HFFc6 (cell line): Measurements from ENCODE around the gene OR52W1. TPM values are rescaled to one million over a fixed set of nuclear protein-coding genes. Genes with fewer than 3 reads are reported as not detected.

Source experiments
- DNase-seq: peaks from one replicate; pipeline ENCODE4 v3.0.0-alpha.2; 2018
- H3K27ac Mint-ChIP-seq: 2 replicates; pipeline ENCODE4 v1.8.0; 2020; ENCODE audit warnings: mild to moderate bottlenecking, mixed read lengths
- H3K27me3 Mint-ChIP-seq: 2 replicates; pipeline ENCODE4 v1.8.0; 2021; ENCODE audit warnings: mild to moderate bottlenecking, moderate library complexity, mixed read lengths; ENCODE audit not compliant: insufficient read depth
- H3K36me3 Mint-ChIP-seq: 2 replicates; pipeline ENCODE4 v1.8.0; 2021; ENCODE audit warnings: low read depth, mixed read lengths
- H3K4me1 Mint-ChIP-seq: 2 replicates; pipeline ENCODE4 v1.8.0; 2020; ENCODE audit warnings: low read depth, mixed read lengths
- H3K4me3 Mint-ChIP-seq: 2 replicates; pipeline ENCODE4 v1.8.0; 2020; ENCODE audit warnings: mild to moderate bottlenecking, moderate library complexity, mixed read lengths
- H3K9me3 Mint-ChIP-seq: 2 replicates; pipeline ENCODE4 v1.8.0; 2020; ENCODE audit warnings: mild to moderate bottlenecking, mixed read lengths
- total RNA-seq, 6 experiments: library from RNA; stranded (reverse); fragmentation: NEBNext Ultra II Directional; extraction: Animal tissue kit (Norgen Biotek cat#: 25700); gene quantifications; 2 replicates in 1 of 6; 3 replicates in 5 of 6; pipeline ENCODE4 v1.2.3, GENCODE V29; 2021
- TF ChIP-seq, protein P1 (sequence below): fragments of 200-600 bp; sonication (generic); IDR thresholded peaks from 2 replicates; pipeline ENCODE4 v1.5.0; 2021; ENCODE audit warnings: antibody characterized with exemption, mild to moderate bottlenecking

OR52W1 gene
- total RNA-seq, 6 experiments from 2014 or later, result not detected

DNA sequence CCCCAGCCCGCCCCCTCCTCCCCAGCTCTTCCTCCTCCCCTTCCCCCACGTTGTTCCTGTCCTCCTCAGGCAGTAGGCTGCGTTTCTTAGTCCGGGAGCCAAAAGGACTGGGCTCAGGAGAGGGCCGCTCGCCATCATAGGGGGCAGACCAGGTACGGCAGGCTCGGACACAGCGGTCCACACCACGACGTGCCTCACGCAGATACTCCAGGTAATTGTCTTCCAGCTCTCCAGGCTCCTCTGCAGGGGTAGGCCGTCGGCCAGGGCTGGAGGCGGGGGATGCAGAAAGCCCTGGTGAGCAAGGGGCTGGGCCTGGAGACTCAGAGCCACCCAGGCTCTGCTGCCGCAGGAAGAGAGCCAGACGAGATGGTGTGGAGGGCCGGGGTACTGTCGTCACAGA, 18.7 kb downstream of the OR52W1 start:
- no peak overlapping the region for H3K4me3 Mint-ChIP-seq
- no peaks in the 10 kb centered on the region; the same call in 1 of the 2 replicates for H3K27me3 Mint-ChIP-seq
- DNase-seq, result no peak
- peaks cover 16% of the 10 kb centered on the region for H3K4me1 Mint-ChIP-seq
- H3K36me3 Mint-ChIP-seq, result peaks cover 19% of the 10 kb centered on the region; the same call in 1 of the 2 replicates
- TF ChIP-seq, protein P1, sequence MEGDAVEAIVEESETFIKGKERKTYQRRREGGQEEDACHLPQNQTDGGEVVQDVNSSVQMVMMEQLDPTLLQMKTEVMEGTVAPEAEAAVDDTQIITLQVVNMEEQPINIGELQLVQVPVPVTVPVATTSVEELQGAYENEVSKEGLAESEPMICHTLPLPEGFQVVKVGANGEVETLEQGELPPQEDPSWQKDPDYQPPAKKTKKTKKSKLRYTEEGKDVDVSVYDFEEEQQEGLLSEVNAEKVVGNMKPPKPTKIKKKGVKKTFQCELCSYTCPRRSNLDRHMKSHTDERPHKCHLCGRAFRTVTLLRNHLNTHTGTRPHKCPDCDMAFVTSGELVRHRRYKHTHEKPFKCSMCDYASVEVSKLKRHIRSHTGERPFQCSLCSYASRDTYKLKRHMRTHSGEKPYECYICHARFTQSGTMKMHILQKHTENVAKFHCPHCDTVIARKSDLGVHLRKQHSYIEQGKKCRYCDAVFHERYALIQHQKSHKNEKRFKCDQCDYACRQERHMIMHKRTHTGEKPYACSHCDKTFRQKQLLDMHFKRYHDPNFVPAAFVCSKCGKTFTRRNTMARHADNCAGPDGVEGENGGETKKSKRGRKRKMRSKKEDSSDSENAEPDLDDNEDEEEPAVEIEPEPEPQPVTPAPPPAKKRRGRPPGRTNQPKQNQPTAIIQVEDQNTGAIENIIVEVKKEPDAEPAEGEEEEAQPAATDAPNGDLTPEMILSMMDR, result no peak
- H3K9me3 Mint-ChIP-seq, result no peaks in the 10 kb centered on the region
- H3K27ac Mint-ChIP-seq, result no peak overlapping the region

GRCh38 chr11:6219359-6219758, 20.3 kb downstream of the OR52W1 start:
- no peak overlapping the region for H3K4me3 Mint-ChIP-seq
- TF ChIP-seq, protein P1, result no peak
- peak overlapping the region; percentile 72 for H3K27ac Mint-ChIP-seq
- no peaks in the 10 kb centered on the region; the same call in 1 of the 2 replicates for H3K27me3 Mint-ChIP-seq
- peaks cover 16% of the 10 kb centered on the region for H3K4me1 Mint-ChIP-seq
- peaks cover 19% of the 10 kb centered on the region; the same call in 1 of the 2 replicates for H3K36me3 Mint-ChIP-seq
- DNase-seq, result peak; percentile 94
- H3K9me3 Mint-ChIP-seq, result no peaks in the 10 kb centered on the region

DNA sequence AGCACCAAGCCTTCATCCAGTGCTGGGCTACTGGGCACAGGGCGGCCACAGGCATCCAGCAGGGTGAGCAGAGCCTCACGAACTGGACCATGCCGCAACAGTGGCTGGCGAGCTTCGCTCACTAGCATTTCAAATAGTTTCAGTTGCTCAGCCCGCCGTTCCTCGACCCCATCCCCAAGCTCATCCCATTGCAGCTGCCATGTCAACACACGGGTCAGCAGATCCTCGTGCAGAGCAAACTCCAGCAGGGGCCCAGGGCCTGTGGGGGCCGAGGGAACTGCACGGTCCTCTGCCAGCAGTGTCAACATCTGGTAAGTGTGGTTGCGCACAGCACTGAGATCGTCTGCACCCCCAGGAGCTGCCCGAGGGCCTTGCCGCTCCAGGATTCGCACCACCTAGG, 24.8 kb downstream of the OR52W1 start:
- Mint-ChIP-seq H3K4me1 (peaks cover 24% of the 10 kb centered on the region), H3K4me3 (no peak overlapping the region), H3K36me3 (no peaks in the 10 kb centered on the region), H3K27me3 (no peaks in the 10 kb centered on the region; the same call in 1 of the 2 replicates), H3K27ac (no peak overlapping the region), H3K9me3 (no peaks in the 10 kb centered on the region)
- TF ChIP-seq, protein P1, result no peak
- no peak for DNase-seq

GRCh38 chr11:6224421-6224820, 25.4 kb downstream of the OR52W1 start:
- peaks cover 18% of the 10 kb centered on the region for H3K4me1 Mint-ChIP-seq
- H3K4me3 Mint-ChIP-seq, result no peak overlapping the region
- TF ChIP-seq, protein P1, result no peak
- no peaks in the 10 kb centered on the region for H3K9me3 Mint-ChIP-seq
- no peak overlapping the region for H3K27ac Mint-ChIP-seq
- DNase-seq, result no peak
- no peaks in the 10 kb centered on the region for H3K36me3 Mint-ChIP-seq
- no peaks in the 10 kb centered on the region; the same call in 1 of the 2 replicates for H3K27me3 Mint-ChIP-seq

GRCh38 chr11:6225024-6225423, 26.0 kb downstream of the OR52W1 start:
- TF ChIP-seq, protein P1, result no peak
- H3K36me3 Mint-ChIP-seq, result no peaks in the 10 kb centered on the region
- no peaks in the 10 kb centered on the region; the same call in 1 of the 2 replicates for H3K27me3 Mint-ChIP-seq
- no peak overlapping the region for H3K4me3 Mint-ChIP-seq
- DNase-seq, result no peak
- H3K9me3 Mint-ChIP-seq, result no peaks in the 10 kb centered on the region
- no peak overlapping the region; the same call in 1 of the 2 replicates for H3K27ac Mint-ChIP-seq
- H3K4me1 Mint-ChIP-seq, result peaks cover 12% of the 10 kb centered on the region

DNA sequence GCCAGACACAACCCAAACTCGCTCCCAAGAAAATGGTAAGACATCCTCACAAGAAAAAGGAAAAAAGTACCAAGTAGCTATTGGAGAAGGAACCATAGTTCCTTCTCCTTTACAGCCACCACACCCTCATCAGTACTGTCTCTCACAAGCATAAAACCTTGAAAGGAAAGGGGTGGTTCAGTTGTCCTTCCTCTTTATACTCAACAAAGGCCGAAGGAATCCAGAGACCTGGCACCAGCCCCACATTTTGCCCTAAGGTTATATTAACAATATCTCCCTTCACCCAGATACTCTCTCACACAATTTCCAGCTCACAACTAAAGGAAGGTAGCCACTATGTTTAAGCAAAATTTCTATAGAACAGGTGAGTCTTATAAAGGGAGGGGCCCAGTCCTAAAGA, 26.9 kb downstream of the OR52W1 start:
- no peaks in the 10 kb centered on the region for H3K36me3 Mint-ChIP-seq
- no peak overlapping the region for H3K4me3 Mint-ChIP-seq
- no peak for DNase-seq
- peaks cover 9% of the 10 kb centered on the region for H3K4me1 Mint-ChIP-seq
- H3K27me3 Mint-ChIP-seq, result no peaks in the 10 kb centered on the region; the same call in 1 of the 2 replicates
- H3K27ac Mint-ChIP-seq, result no peak overlapping the region
- TF ChIP-seq, protein P1, result no peak
- H3K9me3 Mint-ChIP-seq, result no peaks in the 10 kb centered on the region
